Left lobe of liver (tissue), 2 donors: ENCODE data around the gene ATG2A. TPM values are rescaled to one million over a fixed set of nuclear protein-coding genes. Genes with fewer than 3 reads are reported as not detected.

Experiments
- ATAC-seq: fragments of 200-7000 bp; cut with Tn5 transposase; one replicate; pipeline ENCODE4 v1.9.1; 2020; ENCODE audit warnings: mild to moderate bottlenecking, moderate library complexity
- DNase-seq: peaks from one replicate; pipeline ENCODE4 v3.0.0-alpha.2; 2020; ENCODE audit warnings: low spot score
- total RNA-seq: library from RNA; stranded (reverse); gene quantifications from one replicate; pipeline ENCODE4 v1.2.1, GENCODE V29; 2021
- donor health status: DM: no; HTN: no; CAD: no; lungs with moderate emphysema.
- donor health status: DM: no; HTN: yes; CAD: no.

The ATG2A gene
- total RNA-seq, 1 donor from 2014 or later, result 34.0 TPM

DNA sequence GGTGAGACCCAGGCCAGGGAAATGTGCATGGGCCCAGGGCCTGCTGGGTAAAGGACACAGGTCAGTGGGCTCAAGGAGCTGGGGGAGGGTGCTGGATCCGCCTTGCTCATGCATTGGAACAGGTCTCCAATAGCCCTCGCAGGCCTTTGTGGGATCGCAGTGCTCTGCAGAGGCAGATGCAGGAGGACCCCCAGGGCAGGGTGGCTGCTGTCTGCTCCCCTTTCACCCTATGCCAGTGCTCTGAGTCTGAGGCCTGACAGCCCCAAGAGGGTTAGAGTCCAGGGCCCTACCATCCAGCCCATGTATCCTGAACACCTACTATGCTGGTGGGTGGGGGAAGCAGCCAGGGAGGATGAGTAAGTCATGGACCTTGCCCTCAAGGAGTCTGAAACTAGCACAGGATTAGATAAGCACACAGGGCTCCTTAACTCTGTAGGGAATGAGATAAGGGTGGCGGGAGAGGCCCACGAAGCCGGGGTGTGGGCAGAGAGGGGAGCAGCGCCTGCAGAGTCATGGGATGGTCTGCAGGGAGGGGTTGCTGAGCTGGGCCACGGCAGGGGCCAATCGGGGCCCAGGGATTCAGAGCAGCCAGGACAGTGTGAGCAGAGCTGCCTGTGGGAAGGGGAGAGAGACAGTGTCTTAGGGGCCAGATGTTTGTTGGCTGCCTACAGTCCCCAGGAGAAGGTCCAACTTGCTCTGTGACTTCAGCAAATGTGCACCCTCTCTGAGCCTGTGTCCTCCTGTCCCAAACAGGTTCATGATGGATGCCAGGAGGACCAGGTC lies 28.1 kb downstream of the ATG2A start:
- ATAC-seq (peak; percentile 0), DNase-seq (no peak)

DNA sequence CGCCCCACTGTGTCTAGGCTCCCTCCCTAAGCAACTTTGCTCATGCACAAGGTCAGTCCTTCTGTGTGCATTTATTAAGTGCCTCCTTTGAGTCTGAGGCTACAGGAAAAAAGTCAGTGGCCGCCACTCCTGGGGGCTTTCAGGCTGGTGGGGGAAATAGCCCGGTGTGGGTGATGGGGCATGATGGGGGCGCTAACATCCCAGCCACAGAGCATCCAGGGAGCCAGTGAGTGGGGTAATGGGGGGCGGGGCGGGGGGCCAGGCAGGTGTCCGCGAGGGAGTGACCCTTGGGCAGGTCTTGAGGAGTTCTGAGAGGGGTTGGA lies 28.6 kb downstream of the ATG2A start:
- ATAC-seq, result no peak
- DNase-seq, result no peak

DNA sequence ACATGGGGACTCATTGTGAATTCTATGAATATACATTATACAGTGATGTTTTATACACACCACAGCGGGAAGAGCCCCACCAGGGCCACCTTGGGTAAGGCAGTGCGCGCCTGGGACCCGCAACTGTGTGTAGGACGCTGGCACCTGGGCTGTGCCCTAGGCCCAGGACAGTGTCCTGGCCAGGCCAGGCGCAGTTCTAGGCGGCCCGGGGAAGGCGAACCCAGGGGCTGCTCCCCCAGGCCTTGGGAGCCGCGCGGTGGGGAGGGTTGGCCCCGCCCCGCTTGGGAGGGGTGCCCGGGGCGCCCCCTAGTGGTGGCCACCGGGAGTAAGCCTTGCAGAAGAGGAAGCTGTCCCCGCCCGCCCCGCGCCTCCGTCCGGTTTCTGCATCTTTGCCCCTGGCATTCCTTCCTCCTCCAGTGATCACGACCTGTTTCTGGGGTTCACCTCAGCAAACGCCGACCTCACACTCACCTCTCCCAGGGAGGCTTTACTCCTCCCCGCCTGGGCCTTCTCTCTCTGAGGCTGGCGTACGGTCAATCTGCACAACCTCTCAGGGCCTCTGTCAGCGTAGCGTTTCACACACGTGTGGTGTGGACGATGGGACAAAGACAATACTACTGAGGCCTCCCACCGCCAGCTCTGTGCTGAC lies 29.1 kb downstream of the ATG2A start:
- DNase-seq, result peak; percentile 85
- ATAC-seq, result peak; percentile 76

DNA sequence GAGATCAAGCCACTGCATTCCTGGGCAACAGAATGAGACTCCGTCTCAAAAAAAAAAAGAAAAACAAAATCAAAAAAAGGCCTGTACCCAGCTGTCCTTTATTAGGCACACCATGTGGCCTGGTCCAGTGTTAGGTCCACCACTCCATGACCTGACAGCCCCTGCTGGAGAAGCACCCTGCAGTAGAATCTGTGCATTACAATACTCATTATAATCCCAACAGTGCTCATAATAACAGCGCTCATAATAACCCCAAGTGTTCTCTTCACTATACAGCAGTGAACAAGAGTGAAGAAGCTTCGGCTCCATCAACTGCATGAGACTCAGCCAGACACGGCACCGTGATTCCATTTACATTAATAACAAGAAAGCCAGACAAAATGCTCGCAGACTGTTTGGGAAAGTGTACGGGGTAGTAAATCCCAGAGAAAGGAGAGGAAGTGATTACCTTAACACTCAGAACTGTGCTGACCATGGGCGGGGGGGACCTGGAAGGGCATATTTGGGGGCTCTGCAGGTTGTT lies 29.7 kb downstream of the ATG2A start:
- DNase-seq, result no peak
- no peak for ATAC-seq

DNA sequence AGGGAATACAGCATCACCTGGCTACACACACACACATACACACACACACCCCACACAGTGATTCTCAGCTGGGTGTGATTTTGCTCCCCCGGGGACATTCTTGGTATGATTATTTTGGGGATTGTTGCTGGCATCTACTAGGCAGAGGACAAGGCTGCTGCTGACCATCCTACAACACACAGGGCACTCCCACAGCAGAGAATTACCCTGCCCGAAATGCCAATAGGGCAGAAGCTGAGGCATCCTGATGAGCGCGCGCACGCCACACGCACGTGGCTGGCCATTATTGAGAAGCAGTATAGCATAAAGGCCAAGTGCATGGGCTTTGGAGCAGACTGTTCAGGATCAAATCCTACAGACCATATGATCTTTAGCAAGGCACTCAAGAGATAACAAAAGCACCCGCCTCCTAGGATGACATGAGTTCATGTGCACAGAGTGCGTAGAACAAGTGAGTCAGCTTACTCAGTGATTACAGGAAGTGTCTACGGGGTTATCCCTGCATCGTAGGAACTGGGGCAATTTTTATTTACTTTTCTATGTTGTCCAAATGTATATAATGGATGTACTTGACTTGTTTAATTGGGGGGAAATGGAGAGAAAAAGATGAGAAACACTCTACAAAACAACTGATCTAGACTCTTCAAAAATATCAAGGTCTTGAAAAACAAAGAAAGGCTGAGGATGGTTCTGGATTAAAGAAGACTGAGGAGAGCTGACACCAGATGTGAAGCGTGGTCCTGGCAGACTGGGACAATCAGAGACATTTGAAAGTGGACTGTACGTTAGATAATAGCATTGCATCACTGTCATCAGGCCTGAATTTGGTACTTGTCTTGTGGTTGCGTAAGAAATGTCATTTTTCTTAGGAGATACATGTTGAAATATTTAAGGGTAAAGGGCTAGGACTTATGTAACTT lies 31.4 kb downstream of the ATG2A start:
- ATAC-seq, result no peak

DNA sequence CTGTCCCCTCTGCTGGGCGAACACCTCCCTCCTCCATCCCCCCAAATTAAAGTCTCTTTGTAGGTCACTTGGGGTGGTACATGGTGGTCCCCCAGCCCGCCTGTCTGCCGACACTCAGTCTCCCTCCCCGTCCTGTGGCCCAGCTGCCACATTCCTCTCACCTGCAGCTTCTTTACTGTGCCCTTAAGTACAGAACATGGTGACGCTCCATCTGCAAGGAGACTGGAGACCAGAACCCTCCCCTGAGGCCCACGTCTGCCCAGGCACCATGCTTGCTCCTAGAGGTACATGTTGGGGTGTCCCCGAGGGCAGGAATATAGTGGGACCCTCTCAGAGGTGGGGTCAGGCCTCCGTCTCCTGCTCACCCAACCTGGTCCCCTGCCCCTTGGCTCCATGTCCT lies 33.0 kb downstream of the ATG2A start:
- no peak for ATAC-seq
- no peak for DNase-seq

More for the DNA sequence above, 31.4 kb downstream of the ATG2A start:
- no peak for DNase-seq

DNA sequence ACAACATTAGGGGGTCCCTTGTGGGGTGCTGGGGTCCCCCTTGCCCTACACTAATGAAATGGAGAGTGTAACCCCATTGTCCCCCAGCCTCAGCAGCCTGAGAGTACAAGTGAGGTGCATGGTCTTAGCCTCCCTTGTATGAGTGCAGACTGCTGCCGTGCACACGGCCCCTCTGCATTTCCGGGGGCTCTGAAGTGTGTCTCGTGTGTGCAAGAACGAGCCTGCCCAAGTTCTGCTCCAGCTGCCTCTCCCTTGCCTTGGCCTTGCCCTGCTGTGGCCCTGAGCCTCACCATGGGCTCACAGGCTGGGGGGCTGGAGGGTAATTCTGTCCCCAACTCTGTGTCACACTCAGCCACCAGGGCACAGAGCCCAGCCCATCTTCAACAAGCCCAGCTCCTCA lies 33.4 kb downstream of the ATG2A start:
- no peak for ATAC-seq
- DNase-seq, result no peak

DNA sequence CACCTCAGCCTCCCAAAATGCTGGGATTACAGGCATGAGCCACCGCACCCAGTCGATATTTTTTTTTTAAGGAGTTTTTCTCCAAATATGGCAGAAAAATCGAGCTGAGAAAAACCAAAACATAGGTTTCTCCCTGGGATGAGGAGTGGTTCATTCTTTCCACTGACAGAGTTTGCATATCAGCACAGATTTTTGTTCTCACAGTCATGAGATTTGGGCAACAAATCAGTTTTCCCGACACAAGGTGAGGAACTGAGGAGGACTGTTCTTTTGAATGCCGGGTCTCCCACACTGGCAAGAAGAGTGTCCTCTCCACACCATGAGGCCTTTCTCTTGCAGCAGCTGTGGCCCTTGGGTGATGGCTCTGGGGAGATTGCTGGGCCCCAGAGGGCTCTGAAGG lies 34.8 kb downstream of the ATG2A start:
- ATAC-seq, result no peak
- DNase-seq, result no peak

DNA sequence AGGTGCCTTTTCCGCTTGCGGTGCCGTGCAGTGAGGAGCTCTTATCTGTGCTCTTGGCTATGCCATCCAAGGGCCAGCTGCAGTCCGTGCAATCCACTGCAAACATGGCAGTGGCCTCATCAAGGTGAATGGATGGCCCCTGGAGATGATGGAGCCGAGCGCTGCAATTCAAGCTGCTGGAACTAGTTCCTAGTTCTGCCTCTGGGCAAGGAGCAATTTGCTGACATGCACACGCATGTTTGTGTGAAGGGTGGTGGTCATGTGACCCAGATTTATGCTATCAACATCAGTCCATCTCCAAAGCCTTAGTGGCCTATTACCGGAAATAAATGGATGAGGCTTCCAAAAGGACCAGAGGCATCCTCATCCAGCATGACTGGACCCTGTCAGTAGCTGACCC lies 35.5 kb downstream of the ATG2A start:
- no peak for ATAC-seq
- no peak for DNase-seq

DNA sequence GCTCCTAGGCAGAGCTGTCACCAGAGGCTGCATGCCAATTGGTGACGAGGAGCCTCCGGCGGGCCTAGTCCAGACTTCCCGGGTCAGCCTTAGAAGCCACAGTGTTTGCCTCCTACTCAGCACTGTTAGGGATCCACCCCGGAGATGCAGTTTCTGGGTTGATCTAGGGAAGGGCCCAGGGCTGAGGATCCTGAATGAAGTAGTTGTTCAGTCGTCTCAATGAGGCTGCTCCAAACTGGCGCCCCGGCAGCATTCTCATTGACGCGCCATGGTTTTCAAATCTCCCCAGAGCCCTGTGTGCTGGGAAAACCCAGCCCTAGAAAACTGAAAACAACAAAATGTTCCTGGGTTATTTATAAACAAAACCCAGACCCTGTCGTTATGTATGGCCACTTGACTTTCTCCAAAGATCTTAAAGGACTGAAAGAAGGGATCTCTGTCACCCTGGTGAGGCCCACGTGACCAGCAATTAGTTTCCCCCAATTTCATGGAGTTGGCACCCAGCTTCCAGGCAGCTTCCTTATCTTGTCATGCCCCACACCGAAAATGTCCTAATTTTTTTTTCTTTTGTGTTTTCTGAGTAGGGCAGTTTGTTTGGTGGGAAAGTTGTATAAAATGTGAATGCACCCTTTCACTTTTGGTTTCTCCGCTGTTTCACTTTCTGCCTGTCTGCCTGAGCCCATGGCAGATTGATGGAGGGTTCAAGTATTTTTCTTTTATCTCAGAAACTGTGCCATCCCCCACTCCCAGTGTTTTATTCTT lies 36.6 kb downstream of the ATG2A start:
- ATAC-seq (no peak), DNase-seq (no peak)

DNA sequence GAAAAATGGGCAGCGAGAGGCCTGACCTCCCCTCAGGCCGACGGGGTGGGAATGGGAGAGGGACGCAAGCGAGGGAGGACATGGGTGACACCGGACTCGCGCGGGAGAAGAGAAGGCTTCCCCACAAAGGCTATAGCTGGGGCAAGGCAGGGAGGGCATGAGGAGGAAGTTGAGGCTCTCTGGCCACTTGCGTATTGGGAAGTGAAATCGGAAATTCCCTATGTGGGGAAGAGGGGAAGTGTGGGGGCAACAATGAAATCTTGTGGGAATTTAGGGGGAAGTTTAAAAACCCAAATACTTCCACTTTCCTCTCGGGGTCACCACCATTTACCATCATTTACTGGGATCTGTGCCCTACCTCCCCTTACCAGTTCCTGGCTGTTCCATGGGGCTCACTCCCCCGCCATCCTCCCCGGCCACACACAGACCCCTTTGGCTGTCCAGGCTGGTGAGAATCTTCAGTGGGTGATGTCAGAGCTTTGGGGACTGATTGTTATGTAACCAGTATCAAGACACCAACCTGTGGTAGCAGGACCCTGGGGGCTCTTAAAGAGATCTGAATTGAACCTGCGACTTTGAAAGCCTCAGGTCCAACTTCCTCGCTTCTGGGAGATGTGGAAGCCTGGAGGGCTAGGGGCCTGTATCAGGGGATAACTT lies 37.6 kb downstream of the ATG2A start:
- DNase-seq, result no peak
- ATAC-seq, result no peak

DNA sequence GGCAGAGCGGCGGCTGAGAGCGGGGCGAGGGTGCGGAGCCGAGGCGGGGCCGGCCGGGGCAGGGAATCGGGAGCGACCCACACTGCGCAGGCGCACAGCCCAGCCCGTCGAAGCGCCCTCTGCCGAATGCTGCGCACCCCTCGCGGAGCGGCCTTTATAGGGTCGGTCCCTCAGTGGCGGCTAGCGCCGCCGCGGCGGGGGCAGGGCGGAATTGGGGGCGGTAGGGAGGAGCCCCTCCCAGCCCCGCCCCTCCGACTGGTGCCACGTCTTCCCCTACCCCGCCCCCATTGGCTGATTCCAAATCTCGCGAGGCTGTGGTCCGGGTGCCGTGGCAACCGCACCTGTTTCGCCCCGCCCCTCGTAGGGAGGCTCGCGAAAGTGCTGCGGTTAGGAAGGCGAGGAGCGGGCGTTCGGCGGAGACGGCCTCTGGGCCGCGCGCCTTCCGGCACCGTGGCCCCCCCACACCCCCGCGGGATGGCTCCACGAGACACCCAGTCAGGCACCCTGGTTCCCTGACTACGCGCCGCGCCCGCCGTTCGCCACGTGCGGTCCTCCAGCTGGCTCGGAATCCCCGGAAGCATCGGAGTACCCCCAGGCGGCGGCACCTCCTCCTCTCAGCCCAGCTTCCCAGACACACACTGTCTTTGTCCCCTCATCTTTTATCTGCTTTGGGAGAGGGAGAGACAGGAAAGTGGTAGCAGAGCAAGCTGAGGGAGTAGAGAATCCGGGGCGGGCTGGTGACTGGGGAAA lies 38.3 kb downstream of the ATG2A start, which contains the start of gene EHD1:
EHD1 (minus strand) TSS at position 128 of the 750 bp plus-strand sequence. CDS start 157 bp downstream, outside the sequence.
- ATAC-seq (peak; percentile 89), DNase-seq (peak; percentile 99)

DNA sequence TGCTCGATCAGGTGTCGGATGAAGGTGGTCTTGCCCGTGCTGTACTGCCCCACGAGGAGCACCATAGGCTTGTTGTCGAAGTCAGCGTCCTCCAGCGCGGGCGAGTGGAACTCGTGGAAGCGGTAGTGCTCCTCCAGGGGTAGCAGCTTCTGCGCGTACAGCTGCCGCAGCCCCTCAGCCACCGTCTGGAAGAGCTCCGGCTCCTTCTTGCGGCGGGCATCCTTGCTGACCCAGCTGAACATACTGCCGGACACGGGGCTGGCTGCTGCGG lies 38.9 kb downstream of the ATG2A start:
- peak; percentile 12 for ATAC-seq

DNA sequence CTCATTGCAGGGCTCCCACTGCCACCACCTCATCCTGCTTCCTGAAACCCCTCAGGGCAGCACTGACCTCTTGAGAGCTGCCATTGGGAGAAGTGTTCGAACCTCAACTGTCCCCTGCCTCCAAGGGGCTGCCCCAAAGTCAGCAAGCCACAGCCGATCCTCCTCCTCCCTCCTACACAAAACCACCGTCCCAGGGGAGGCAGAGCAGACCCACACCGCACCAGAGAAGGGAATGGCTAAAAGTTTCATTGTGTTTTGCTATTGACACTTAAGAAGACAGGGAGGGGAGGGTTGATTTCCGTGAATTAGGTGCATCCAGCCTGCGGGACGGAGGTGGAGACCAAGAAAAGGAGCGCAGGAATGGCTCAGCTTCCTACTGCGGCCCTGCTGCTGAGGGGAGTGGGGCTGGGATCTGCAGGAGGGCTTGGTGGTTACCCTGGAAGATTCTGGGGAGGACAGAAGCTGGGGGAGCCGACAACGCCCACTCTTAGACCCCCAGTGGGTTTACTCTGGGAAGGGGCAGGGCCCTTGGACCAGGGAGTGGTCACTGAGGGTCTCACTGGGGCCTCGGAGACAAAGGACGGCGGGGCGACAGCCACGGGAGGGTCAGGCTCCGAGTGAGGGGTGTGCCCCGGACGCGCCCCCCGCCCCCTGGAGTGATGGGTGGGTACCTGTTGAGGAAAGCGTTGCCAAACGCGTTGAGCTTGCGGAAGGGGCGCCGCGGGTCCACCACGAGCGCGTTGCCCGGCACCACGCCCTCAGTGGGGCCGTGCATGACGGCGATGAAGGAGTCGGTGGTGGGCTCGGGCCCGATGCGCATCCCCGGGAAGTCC lies 39.4 kb downstream of the ATG2A start:
- DNase-seq (no peak), ATAC-seq (peak; percentile 1)

More for the DNA sequence above, 38.9 kb downstream of the ATG2A start:
- no peak for DNase-seq

DNA sequence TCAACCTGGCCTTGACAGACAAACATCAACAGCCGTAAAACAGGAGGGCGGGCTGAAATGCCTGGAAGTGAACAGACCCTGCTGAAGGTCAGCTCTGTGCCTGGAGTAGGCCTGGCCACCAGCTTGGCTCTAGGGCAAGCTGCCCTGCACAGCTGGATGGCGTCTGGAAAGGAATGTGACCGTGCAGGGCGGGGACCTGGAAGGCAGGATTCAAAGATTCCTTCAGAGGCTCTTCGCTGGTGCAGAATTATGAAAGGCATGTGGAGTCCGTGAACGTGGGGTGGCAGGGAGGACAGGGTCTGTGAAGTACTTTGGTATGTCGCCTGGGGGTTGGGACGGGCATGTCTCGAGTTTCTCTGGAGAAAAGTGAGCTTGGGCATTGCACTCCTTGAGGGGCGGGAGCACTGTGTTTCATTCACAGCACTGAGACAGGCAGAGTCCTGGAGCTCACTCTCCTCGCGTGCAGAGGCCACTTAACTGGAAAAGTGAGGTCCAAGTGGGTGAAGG lies 40.1 kb downstream of the ATG2A start:
- DNase-seq (no peak), ATAC-seq (no peak)

DNA sequence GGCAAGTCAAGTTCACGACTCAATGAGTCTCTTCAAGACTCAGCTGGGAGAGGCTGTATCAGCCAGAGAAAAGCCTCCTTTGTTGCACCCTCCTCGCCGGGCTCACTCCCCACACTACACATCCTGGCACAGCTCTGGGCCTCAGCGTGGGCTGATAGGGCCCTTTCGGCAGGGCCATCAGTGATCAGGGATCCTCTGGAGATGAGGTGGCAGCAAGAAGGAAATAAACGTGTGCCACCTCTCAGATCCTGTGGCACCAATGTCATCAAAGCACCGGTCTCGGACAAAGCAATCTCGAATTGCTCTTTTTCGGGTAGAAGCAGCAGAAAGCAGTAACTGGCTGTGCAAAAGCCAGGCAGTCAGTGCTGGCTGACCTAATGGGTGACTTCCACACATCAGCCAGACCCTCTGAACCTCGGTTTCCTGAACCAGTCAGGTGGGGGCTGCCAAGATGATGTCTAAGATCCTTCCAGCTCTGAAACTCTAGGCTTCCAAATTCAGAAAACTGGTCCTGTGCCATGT lies 40.7 kb downstream of the ATG2A start:
- DNase-seq, result no peak
- no peak for ATAC-seq

DNA sequence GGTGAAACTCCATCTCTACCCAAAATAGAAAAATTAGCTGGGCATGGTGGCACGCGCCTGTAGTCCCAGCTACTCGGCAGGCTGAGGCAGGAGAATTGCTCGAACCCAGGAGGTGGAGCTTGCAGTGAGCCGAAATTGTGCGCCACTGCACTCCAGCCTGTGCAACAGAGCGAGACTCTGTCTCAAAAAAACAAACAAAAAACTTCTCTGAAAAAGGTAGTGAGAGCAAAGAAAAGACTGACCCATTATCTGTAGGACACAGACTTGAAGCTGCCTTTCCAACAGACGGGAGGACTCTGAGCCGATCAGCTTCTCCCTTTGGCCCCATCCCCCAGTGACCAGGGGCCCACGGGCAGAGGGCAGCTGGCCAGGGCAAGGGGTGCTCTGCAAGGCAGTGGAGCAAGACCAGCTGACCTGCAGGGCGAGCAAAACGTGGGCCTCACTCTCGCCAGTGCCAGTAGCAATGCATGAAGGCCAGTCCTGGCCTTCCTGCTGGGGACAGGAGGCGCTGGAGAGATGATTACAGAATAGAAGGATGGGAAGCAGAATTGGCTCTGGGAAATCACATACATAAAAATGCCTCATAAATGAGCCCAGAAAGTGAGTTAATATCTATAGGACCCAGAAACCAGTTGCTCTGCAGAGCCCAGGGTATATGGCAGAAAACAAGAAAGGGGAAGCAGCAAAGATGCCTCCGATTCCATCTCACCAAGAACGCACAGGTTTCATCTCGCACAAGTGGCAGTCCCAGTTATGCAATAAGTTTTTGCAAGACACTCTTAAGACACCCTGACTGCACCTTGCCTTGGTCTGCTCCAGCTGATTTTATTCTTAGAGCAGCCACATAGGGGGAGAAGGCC lies 41.4 kb downstream of the ATG2A start:
- peak; percentile 93 for DNase-seq
- peak; percentile 39 for ATAC-seq
